ENCODE data around the gene HGD. TPM values are rescaled to one million over a fixed set of nuclear protein-coding genes. Genes with fewer than 3 reads are reported as not detected.
"Not testable (repeated sequence)": the region's sequence is repeated elsewhere in the genome, so short reads cannot be mapped to it uniquely, and the experiment has no call there.

Gene HGD
- polyA plus RNA-seq, 1 donor = 28.7 TPM

GRCh38 chr3:120616745-120617144 lies 65.3 kb downstream of the HGD start:
- not testable (repeated sequence) for H3K4me1 ChIP-seq (ENCODE audit: control insufficient read depth, insufficient read depth, low read length); H3K4me3 ChIP-seq (ENCODE audit: low read length); H3K27me3 ChIP-seq (ENCODE audit: control insufficient read depth, insufficient read depth, low read length); H3K27ac ChIP-seq (ENCODE audit: low read length); DNase-seq; H3K9me3 ChIP-seq (ENCODE audit: control insufficient read depth, low read depth, low read length); H3K36me3 ChIP-seq (ENCODE audit: control insufficient read depth, insufficient read depth, low read length)
- WGBS (ENCODE audit: insufficient coverage, low lambda C conversion rate) = 85% methylated on average over 5 of the region's 8 CpGs

GRCh38 chr3:120615847-120616609 lies 66.0 kb downstream of the HGD start:
- H3K4me1 ChIP-seq (ENCODE audit: control insufficient read depth, insufficient read depth, low read length) = no peaks in the 10 kb centered on the region
- no peaks in the 10 kb centered on the region for H3K36me3 ChIP-seq (ENCODE audit: control insufficient read depth, insufficient read depth, low read length)
- H3K4me3 ChIP-seq (ENCODE audit: low read length) = no peak overlapping the region
- H3K27ac ChIP-seq (ENCODE audit: low read length) = no peak overlapping the region
- WGBS (ENCODE audit: insufficient coverage, low lambda C conversion rate) = no CpG with 5 or more reads among the region's 13 CpGs
- H3K27me3 ChIP-seq (ENCODE audit: control insufficient read depth, insufficient read depth, low read length) = no peaks in the 10 kb centered on the region
- no peaks in the 10 kb centered on the region for H3K9me3 ChIP-seq (ENCODE audit: control insufficient read depth, low read depth, low read length)
- no peak for DNase-seq

GRCh38 chr3:120614765-120615164 lies 67.3 kb downstream of the HGD start:
- Histone ChIP-seq H3K27ac (ENCODE audit: low read length) (no peak overlapping the region), H3K4me1 (ENCODE audit: control insufficient read depth, insufficient read depth, low read length) (no peaks in the 10 kb centered on the region), H3K27me3 (ENCODE audit: control insufficient read depth, insufficient read depth, low read length) (no peaks in the 10 kb centered on the region), H3K4me3 (ENCODE audit: low read length) (no peak overlapping the region), H3K9me3 (ENCODE audit: control insufficient read depth, low read depth, low read length) (no peaks in the 10 kb centered on the region), H3K36me3 (ENCODE audit: control insufficient read depth, insufficient read depth, low read length) (no peaks in the 10 kb centered on the region)
- WGBS (ENCODE audit: insufficient coverage, low lambda C conversion rate) = 90% methylated on average over 2 of the region's 8 CpGs
- no peak for DNase-seq

GRCh38 chr3:120608506-120608905 lies 73.5 kb downstream of the HGD start:
- H3K9me3 ChIP-seq (ENCODE audit: control insufficient read depth, low read depth, low read length) = no peaks in the 10 kb centered on the region
- H3K36me3 ChIP-seq (ENCODE audit: control insufficient read depth, insufficient read depth, low read length) = no peaks in the 10 kb centered on the region
- DNase-seq = no peak
- no CpG with 5 or more reads among the region's 4 CpGs for WGBS (ENCODE audit: insufficient coverage, low lambda C conversion rate)
- H3K27me3 ChIP-seq (ENCODE audit: control insufficient read depth, insufficient read depth, low read length) = no peaks in the 10 kb centered on the region
- H3K4me1 ChIP-seq (ENCODE audit: control insufficient read depth, insufficient read depth, low read length) = no peaks in the 10 kb centered on the region
- H3K4me3 ChIP-seq (ENCODE audit: low read length) = no peak overlapping the region
- no peak overlapping the region for H3K27ac ChIP-seq (ENCODE audit: low read length)

GRCh38 chr3:120604784-120605183 lies 77.3 kb downstream of the HGD start:
- H3K4me3 ChIP-seq (ENCODE audit: low read length) = no peak overlapping the region
- H3K27ac ChIP-seq (ENCODE audit: low read length) = no peak overlapping the region
- no peaks in the 10 kb centered on the region for H3K4me1 ChIP-seq (ENCODE audit: control insufficient read depth, insufficient read depth, low read length)
- peaks cover 21% of the 10 kb centered on the region for H3K36me3 ChIP-seq (ENCODE audit: control insufficient read depth, insufficient read depth, low read length)
- H3K9me3 ChIP-seq (ENCODE audit: control insufficient read depth, low read depth, low read length) = no peaks in the 10 kb centered on the region
- H3K27me3 ChIP-seq (ENCODE audit: control insufficient read depth, insufficient read depth, low read length) = no peaks in the 10 kb centered on the region
- DNase-seq = no peak

- H3K4me3 ChIP-seq (ENCODE audit: low read length) = no peak overlapping the region
- H3K36me3 ChIP-seq (ENCODE audit: control insufficient read depth, insufficient read depth, low read length) = peaks cover 21% of the 10 kb centered on the region
- H3K27me3 ChIP-seq (ENCODE audit: control insufficient read depth, insufficient read depth, low read length) = no peaks in the 10 kb centered on the region
- H3K27ac ChIP-seq (ENCODE audit: low read length) = no peak overlapping the region
- no peaks in the 10 kb centered on the region for H3K4me1 ChIP-seq (ENCODE audit: control insufficient read depth, insufficient read depth, low read length)
- no peak for DNase-seq
- no peaks in the 10 kb centered on the region for H3K9me3 ChIP-seq (ENCODE audit: control insufficient read depth, low read depth, low read length)
Observed at GRCh38 chr3:120604382-120604781, 77.7 kb downstream of the HGD start.

GRCh38 chr3:120602682-120603081 lies 79.4 kb downstream of the HGD start:
- peak in 1 of 2 donors; percentile 3 for DNase-seq
- H3K4me3 ChIP-seq (ENCODE audit: low read length) = no peak overlapping the region
- H3K9me3 ChIP-seq (ENCODE audit: control insufficient read depth, low read depth, low read length) = no peaks in the 10 kb centered on the region
- H3K27me3 ChIP-seq (ENCODE audit: control insufficient read depth, insufficient read depth, low read length) = no peaks in the 10 kb centered on the region
- 100% methylated on average over 1 of the region's 2 CpGs for WGBS (ENCODE audit: insufficient coverage, low lambda C conversion rate)
- H3K4me1 ChIP-seq (ENCODE audit: control insufficient read depth, insufficient read depth, low read length) = no peaks in the 10 kb centered on the region
- no peak overlapping the region for H3K27ac ChIP-seq (ENCODE audit: low read length)
- H3K36me3 ChIP-seq (ENCODE audit: control insufficient read depth, insufficient read depth, low read length) = peaks cover 33% of the 10 kb centered on the region

GRCh38 chr3:120601554-120601953 lies 80.5 kb downstream of the HGD start:
- no peak overlapping the region for H3K4me3 ChIP-seq (ENCODE audit: low read length)
- DNase-seq = no peak
- peaks cover 4% of the 10 kb centered on the region for H3K4me1 ChIP-seq (ENCODE audit: control insufficient read depth, insufficient read depth, low read length)
- no peaks in the 10 kb centered on the region for H3K9me3 ChIP-seq (ENCODE audit: control insufficient read depth, low read depth, low read length)
- H3K27ac ChIP-seq (ENCODE audit: low read length) = no peak overlapping the region
- H3K36me3 ChIP-seq (ENCODE audit: control insufficient read depth, insufficient read depth, low read length) = peaks cover 33% of the 10 kb centered on the region
- no peaks in the 10 kb centered on the region for H3K27me3 ChIP-seq (ENCODE audit: control insufficient read depth, insufficient read depth, low read length)
- no CpG with 5 or more reads among the region's 4 CpGs for WGBS (ENCODE audit: insufficient coverage, low lambda C conversion rate)

- no peaks in the 10 kb centered on the region for H3K27me3 ChIP-seq (ENCODE audit: control insufficient read depth, insufficient read depth, low read length)
- H3K9me3 ChIP-seq (ENCODE audit: control insufficient read depth, low read depth, low read length) = no peaks in the 10 kb centered on the region
- no peak overlapping the region for H3K4me3 ChIP-seq (ENCODE audit: low read length)
- peaks cover 33% of the 10 kb centered on the region for H3K36me3 ChIP-seq (ENCODE audit: control insufficient read depth, insufficient read depth, low read length)
- 0% methylated on average over 1 of the region's 3 CpGs for WGBS (ENCODE audit: insufficient coverage, low lambda C conversion rate)
- DNase-seq = no peak
- H3K27ac ChIP-seq (ENCODE audit: low read length) = no peak overlapping the region
- H3K4me1 ChIP-seq (ENCODE audit: control insufficient read depth, insufficient read depth, low read length) = peaks cover 6% of the 10 kb centered on the region
Observed at GRCh38 chr3:120599211-120599610, 82.8 kb downstream of the HGD start.

GRCh38 chr3:120597445-120598049 lies 84.5 kb downstream of the HGD start:
- Histone ChIP-seq H3K4me1 (ENCODE audit: control insufficient read depth, insufficient read depth, low read length) (peaks cover 6% of the 10 kb centered on the region), H3K9me3 (ENCODE audit: control insufficient read depth, low read depth, low read length) (no peaks in the 10 kb centered on the region), H3K27ac (ENCODE audit: low read length) (no peak overlapping the region), H3K36me3 (ENCODE audit: control insufficient read depth, insufficient read depth, low read length) (peaks cover 29% of the 10 kb centered on the region), H3K27me3 (ENCODE audit: control insufficient read depth, insufficient read depth, low read length) (no peaks in the 10 kb centered on the region), H3K4me3 (ENCODE audit: low read length) (peak overlapping the region; percentile 80)
- no CpG with 5 or more reads among the region's 1 CpG for WGBS (ENCODE audit: insufficient coverage, low lambda C conversion rate)
- DNase-seq = peak in 1 of 2 donors; percentile 14

GRCh38 chr3:120596853-120597223 lies 85.2 kb downstream of the HGD start:
- peak overlapping the region; percentile 80 for H3K4me3 ChIP-seq (ENCODE audit: low read length)
- WGBS (ENCODE audit: insufficient coverage, low lambda C conversion rate) = no CpG with 5 or more reads among the region's 3 CpGs
- peak overlapping the region; percentile 86 for H3K27ac ChIP-seq (ENCODE audit: low read length)
- peaks cover 6% of the 10 kb centered on the region for H3K4me1 ChIP-seq (ENCODE audit: control insufficient read depth, insufficient read depth, low read length)
- H3K9me3 ChIP-seq (ENCODE audit: control insufficient read depth, low read depth, low read length) = no peaks in the 10 kb centered on the region
- peaks cover 23% of the 10 kb centered on the region for H3K36me3 ChIP-seq (ENCODE audit: control insufficient read depth, insufficient read depth, low read length)
- H3K27me3 ChIP-seq (ENCODE audit: control insufficient read depth, insufficient read depth, low read length) = no peaks in the 10 kb centered on the region
- no peak for DNase-seq

All from large intestine (tissue), 3 donors.